ENCODE measurements around the gene ZDHHC17.

The ZDHHC17 gene

DNA sequence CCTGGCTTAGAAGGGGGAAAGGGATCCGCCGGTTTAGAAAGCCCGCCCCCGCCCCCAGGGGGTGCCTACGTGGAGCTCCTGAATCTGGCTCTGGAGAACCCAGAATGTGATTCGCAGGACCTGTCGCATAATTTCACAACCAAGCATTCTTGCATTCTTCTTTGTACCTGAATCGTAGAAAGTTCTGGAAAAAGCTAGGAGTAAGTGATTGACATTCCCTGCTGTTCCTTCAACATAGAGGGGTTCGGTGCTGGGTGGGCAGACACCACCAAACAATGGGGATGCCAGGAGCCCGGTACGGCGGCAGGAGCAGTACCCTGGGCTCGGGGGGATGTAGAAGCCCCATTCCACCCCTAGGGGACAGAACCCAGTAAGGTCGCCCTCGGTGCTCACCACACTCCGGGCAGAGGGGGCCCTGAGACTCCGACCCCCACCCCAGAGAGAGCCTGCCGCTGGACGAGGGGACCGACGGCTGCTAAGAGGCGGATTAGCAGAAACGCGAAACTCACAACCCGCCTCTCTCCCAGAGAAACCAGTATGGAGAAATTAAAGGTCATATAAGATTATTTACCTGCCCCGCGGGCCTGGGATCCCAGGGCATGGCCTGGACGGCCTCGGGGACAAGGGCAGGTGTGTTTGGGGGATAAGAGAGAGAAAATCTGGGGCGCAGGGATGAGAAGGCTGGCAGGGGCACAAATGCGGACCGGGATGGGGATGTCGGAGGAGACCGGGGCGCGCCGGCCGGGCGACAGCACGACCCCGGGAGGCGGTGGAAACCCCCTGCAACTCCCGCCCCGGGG, 114.4 kb downstream of the ZDHHC17 start:
- no peak for TF ChIP-seq ZFX (IDR thresholded peaks at IDR 0.05; ENCODE audit: borderline replicate concordance)
- TF ChIP-seq, protein P1, sequence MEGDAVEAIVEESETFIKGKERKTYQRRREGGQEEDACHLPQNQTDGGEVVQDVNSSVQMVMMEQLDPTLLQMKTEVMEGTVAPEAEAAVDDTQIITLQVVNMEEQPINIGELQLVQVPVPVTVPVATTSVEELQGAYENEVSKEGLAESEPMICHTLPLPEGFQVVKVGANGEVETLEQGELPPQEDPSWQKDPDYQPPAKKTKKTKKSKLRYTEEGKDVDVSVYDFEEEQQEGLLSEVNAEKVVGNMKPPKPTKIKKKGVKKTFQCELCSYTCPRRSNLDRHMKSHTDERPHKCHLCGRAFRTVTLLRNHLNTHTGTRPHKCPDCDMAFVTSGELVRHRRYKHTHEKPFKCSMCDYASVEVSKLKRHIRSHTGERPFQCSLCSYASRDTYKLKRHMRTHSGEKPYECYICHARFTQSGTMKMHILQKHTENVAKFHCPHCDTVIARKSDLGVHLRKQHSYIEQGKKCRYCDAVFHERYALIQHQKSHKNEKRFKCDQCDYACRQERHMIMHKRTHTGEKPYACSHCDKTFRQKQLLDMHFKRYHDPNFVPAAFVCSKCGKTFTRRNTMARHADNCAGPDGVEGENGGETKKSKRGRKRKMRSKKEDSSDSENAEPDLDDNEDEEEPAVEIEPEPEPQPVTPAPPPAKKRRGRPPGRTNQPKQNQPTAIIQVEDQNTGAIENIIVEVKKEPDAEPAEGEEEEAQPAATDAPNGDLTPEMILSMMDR (IDR thresholded peaks at IDR 0.05) = no peak
- H3K27ac ChIP-seq = peak overlapping the region; percentile 77

DNA sequence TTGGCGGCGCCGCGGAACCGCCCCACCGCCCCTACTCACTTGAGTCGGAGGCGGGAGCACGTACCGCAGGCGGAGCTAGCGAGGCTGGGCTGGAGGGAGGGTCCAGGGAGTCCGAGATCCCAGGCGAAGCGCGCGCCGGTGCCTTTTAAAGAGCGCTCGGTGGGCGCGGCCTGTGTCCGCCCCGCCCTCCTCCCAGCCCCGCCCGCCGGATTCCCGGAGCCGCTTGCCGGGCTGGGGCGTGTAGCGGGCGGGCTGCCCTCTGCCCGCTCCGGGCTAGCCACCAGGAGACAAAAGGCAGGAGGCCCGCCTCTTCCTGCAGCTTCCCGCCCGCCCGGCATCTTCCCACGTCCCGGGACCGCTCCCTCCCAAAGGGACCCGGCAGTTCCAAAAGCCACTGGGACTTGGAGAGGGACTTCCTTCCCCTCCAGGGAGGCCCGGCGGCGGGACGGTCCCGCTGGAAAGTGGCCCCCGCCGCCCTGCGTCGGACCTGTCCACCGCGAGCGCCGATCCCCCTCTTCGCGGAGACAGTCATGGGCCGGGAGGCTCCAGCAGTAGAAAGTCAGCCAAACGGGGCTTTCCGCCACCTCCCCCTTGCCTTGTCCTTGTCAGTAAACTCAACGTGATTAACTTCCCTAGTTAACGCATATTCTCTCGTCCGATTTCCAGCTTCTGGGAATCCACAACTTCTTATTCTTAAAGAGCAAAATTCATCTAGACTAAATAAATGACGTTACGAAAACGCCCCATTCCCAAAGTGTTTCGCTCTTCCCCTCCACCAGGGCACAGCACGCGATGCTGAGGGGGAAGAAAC, 115.2 kb downstream of the ZDHHC17 start, which contains the start of gene CSRP2:
TSS of gene CSRP2 (minus strand) at position 121 of the 811 bp plus-strand sequence. CDS start 12,759 bp downstream, outside the sequence.
- TF ChIP-seq, protein P1 (IDR thresholded peaks at IDR 0.05) = no peak
- TF ChIP-seq ZFX (IDR thresholded peaks at IDR 0.05; ENCODE audit: borderline replicate concordance) = no peak
- peak within 1 kb of the TSS; percentile 77 for H3K27ac ChIP-seq

DNA sequence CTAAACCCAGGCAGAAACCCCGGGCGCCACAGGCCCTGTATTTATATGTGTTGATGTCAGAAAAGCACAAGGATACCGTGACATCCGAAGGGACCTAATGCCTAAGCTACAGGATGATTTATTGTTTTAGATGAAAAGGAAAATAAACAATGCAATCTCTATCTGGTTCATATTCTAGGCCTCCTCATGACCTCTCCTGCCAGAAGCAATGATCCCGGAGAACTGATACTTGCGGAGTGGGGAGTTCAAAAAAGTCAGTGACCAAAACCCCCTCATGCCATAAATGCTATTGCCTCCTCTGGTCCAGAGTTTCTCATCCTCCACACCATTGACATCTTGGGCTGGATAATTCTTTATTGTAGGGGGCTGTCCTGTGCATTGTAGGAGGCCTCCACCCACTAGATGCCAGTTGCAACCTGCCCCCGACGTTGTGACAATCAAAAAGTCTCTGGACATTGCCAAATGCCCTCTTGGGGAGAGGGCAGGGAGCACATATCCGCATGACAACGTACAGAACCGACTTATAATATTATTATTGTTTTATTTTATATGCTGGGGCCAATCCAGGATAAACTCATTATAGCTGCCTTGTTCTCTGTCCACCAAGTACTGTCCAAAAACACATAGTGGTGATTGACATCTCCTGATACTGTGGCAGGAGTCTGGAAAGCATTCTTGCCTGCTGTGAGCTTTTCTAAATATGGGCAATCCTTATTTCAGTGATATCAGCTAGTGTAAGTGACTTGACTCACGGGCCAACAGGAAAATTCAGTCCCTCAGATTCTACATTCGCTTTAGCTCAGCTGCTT, 116.0 kb downstream of the ZDHHC17 start:
- TF ChIP-seq ZFX (IDR thresholded peaks at IDR 0.05; ENCODE audit: borderline replicate concordance) = no peak
- TF ChIP-seq, protein P1 (IDR thresholded peaks at IDR 0.05) = no peak
- peak overlapping the region; percentile 77 for H3K27ac ChIP-seq

DNA sequence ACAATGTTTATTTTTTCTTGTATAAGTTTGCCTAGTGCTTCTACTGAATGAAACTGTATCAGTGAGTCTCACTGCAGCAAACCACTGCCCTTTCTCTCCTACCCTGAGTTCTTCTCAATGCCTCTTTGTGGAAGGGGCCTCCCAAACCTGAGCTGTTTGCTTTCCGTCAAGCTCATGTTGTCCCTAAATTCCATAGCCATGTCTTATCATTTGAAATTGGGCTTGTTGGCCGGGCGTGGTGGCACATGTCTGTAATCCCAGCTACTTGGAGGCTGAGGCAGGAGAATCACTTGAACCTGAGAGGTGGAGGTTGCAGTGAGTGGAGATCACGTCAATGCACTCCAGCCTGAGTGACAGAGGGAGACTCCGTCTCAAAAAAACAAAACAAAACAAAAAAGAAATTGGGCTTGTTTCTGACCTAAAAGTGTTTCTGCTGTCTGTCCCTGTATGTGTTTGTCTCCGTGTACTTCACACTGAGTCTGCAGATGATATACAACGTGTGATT, 116.7 kb downstream of the ZDHHC17 start:
- peak overlapping the region; percentile 77 for H3K27ac ChIP-seq
- TF ChIP-seq, protein P1 (IDR thresholded peaks at IDR 0.05) = no peak
- no peak for TF ChIP-seq ZFX (IDR thresholded peaks at IDR 0.05; ENCODE audit: borderline replicate concordance)

DNA sequence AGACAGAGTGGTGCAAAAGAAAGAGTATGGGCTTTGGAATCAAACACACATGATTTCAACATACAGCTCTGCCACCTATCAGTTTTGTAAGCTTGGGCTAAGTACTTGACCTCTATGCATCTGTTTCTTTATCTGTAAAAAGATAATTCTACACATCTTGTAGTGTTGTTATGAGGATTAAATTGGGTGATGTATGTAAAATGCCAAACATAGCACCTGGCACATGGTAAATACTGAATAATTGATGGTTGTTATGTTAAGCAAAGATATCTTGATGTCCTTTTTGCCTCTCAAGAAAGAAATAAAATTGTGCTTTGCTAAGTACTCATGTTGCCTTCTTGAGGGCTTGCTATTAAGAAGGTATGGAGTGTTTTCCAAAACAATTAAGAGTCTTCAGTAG, 117.2 kb downstream of the ZDHHC17 start:
- no peak overlapping the region for H3K27ac ChIP-seq
- TF ChIP-seq, protein P1 (IDR thresholded peaks at IDR 0.05) = no peak
- TF ChIP-seq ZFX (IDR thresholded peaks at IDR 0.05; ENCODE audit: borderline replicate concordance) = no peak

DNA sequence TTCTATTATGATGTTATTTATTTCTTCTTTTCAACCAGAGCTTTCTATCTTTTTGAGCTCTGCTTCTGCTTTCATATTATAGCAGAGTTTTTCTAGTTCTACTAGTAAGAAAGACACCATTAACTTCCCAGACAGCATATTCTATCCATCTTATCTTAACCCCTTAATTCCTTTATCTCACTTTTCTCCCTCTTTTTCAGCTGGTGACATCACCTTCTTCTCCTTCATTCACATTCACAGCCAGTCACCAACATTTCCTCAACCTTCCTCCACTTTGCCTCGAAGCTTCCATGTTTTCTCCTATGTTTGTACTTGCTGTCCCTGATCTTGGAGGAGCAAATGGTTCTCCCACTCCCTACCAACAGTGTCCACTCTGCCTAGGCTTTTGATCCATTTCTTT, 118.5 kb downstream of the ZDHHC17 start:
- H3K27ac ChIP-seq = no peak overlapping the region
- TF ChIP-seq ZFX (IDR thresholded peaks at IDR 0.05; ENCODE audit: borderline replicate concordance) = no peak
- TF ChIP-seq, protein P1 (IDR thresholded peaks at IDR 0.05) = no peak
